HCT116 (cell line): ENCODE results near the gene CLASP1. TPM values are rescaled to one million over a fixed set of nuclear protein-coding genes. Genes with fewer than 3 reads are reported as not detected.

ENCODE experiments used
- ATAC-seq: fragments of 200-7000 bp; cut with Tn5 transposase; 2 replicates; pipeline ENCODE4 v1.9.1; 2020; ENCODE audit warnings: mild to moderate bottlenecking, moderate library complexity
- BruUV-seq: library from RNA; stranded (reverse); fragments of 400-500 nt; replicated peaks from 2 replicates; lab custom pipeline; 2021; lab: Mats Ljungman, UMichigan
- CTCF ChIA-PET: fragments of 300-600 bp; sonication (Branson Sonifier 250); formaldehyde crosslinking; loops from one replicate; lab custom pipeline; 2021; ENCODE audit warnings: antibody characterized with exemption; lab: Charles Lee
- POLR2A ChIA-PET: fragments of 300-600, 350-600 bp; sonication (Branson Sonifier 250); formaldehyde crosslinking; loops from one replicate; lab custom pipeline; 2021; ENCODE audit warnings: antibody characterized with exemption; lab: Charles Lee
- RAD21 ChIA-PET, 2 experiments: fragments of 300-600 bp; sonication (Branson Sonifier 250); formaldehyde crosslinking; loops; one replicate each; lab custom pipeline; 2023; ENCODE audit warnings: low total read pairs in 2 of 2; ENCODE audit not compliant: uncharacterized antibody in 2 of 2, unreplicated experiment in 2 of 2, low non-redundant PET in 1 of 2; lab: Charles Lee
- DNase-seq: peaks from one replicate; pipeline ENCODE4 v3.0.0-alpha.2; 2010; ENCODE audit warnings: low read depth, low spot score
- H2AFZ ChIP-seq: fragments of 200-600 bp; shearing (Covaris generic), sonication (generic); 2 replicates; pipeline ENCODE4 v1.6.1; 2017; ENCODE audit warnings: low read depth, mixed run types, mixed read lengths, antibody characterized with exemption, low read length; ENCODE audit not compliant: poor library complexity, severe bottlenecking
- H3K27ac ChIP-seq: 2 replicates; pipeline ENCODE4 v1.5.1; 2012; ENCODE audit warnings: low read depth, low read length
- H3K27me3 ChIP-seq: fragments of 200-600 bp; sonication (generic); 2 replicates; pipeline ENCODE4 v1.6.1; 2016; ENCODE audit warnings: mixed run types, low read length, mixed read lengths; ENCODE audit not compliant: insufficient read depth
- H3K36me3 ChIP-seq, 2 experiments: fragments of 200-500 bp in 1 of 2; fragments of 200-600 bp in 1 of 2; sonication (Bioruptor generic) in 1 of 2; sonication (generic) in 1 of 2; 2 replicates each; pipeline versions ENCODE4 v1.5.1 to v1.6.1; 2014 to 2016; ENCODE audit warnings: low read length in 2 of 2, inconsistent platforms in 1 of 2, mixed read lengths in 1 of 2, mixed run types in 1 of 2; ENCODE audit not compliant: insufficient read depth in 2 of 2, control insufficient read depth in 1 of 2
- H3K4me1 ChIP-seq, 2 experiments: fragments of 200-600 bp in 1 of 2; sonication (generic) in 1 of 2; 2 replicates each; pipeline versions ENCODE4 v1.5.1 to v1.6.1; 2012 to 2017; ENCODE audit warnings: low read length in 2 of 2, inconsistent platforms in 1 of 2, mild to moderate bottlenecking in 1 of 2, mixed read lengths in 1 of 2, mixed run types in 1 of 2, moderate library complexity in 1 of 2; ENCODE audit not compliant: insufficient read depth in 2 of 2, control insufficient read depth in 1 of 2
- H3K4me2 ChIP-seq: fragments of 200-600 bp; sonication (generic); 2 replicates; pipeline ENCODE4 v1.6.1; 2017; ENCODE audit warnings: mixed run types, low read length, mixed read lengths
- H3K4me3 ChIP-seq, 2 experiments: fragments of 200-600 bp in 1 of 2; sonication (generic) in 1 of 2; replicated peaks in 1 of 2; 2 replicates each; pipeline ENCODE4 v1.5.1; 2011 to 2016; ENCODE audit warnings: low read length in 2 of 2, control low read depth in 1 of 2, low read depth in 1 of 2, mild to moderate bottlenecking in 1 of 2, mixed read lengths in 1 of 2, mixed run types in 1 of 2
- H3K79me2 ChIP-seq: fragments of 200-600 bp; sonication (generic); 2 replicates; pipeline ENCODE4 v1.6.1; 2017; ENCODE audit warnings: mild to moderate bottlenecking, mixed run types, low read length, moderate library complexity, mixed read lengths; ENCODE audit not compliant: insufficient read depth
- H3K9ac ChIP-seq: fragments of 200-600 bp; sonication (generic); 2 replicates; pipeline ENCODE4 v1.6.1; 2016; ENCODE audit warnings: low read length, mixed read lengths
- H3K9me2 ChIP-seq: fragments of 200-600 bp; sonication (generic), shearing (Covaris generic); 2 replicates; pipeline ENCODE4 v1.6.1; 2017; ENCODE audit warnings: mixed run types, mild to moderate bottlenecking, moderate library complexity; ENCODE audit not compliant: insufficient read depth
- H3K9me3 ChIP-seq, 2 experiments: fragments of 200-500 bp in 1 of 2; fragments of 200-600 bp in 1 of 2; sonication (Bioruptor generic) in 1 of 2; sonication (generic) in 1 of 2; 2 replicates each; pipeline ENCODE4 v1.6.1; 2014 to 2017; ENCODE audit warnings: low read length in 2 of 2, mixed read lengths in 2 of 2, inconsistent platforms in 1 of 2, low read depth in 1 of 2, mild to moderate bottlenecking in 1 of 2, mixed run types in 1 of 2, moderate library complexity in 1 of 2; ENCODE audit not compliant: control insufficient read depth in 1 of 2, insufficient read depth in 1 of 2
- H4K20me1 ChIP-seq: fragments of 200-600 bp; sonication (generic), shearing (Covaris generic); 2 replicates; pipeline ENCODE4 v1.6.1; 2017; ENCODE audit warnings: mixed run types, mild to moderate bottlenecking, moderate library complexity; ENCODE audit not compliant: insufficient read depth
- CEBPB ChIP-seq: IDR thresholded peaks from 2 replicates; pipeline ENCODE4 v1.6.1; 2012; ENCODE audit warnings: low read depth
- JUND ChIP-seq: IDR thresholded peaks from 2 replicates; pipeline ENCODE4 v1.6.1; 2012
- POLR2A ChIP-seq: IDR thresholded peaks from 2 replicates; pipeline ENCODE4 v1.7.0; 2011; ENCODE audit warnings: borderline replicate concordance; ENCODE audit not compliant: insufficient read depth, insufficient read length; ENCODE audit errors: extremely low read depth
- POLR2AphosphoS5 ChIP-seq: IDR thresholded peaks from 2 replicates; pipeline ENCODE4 v1.6.1; 2011; ENCODE audit warnings: mild to moderate bottlenecking, low read depth, low read length, moderate library complexity
- SIN3A ChIP-seq: IDR thresholded peaks from 2 replicates; pipeline ENCODE4 v1.6.1; 2012; ENCODE audit warnings: low read depth
- SP1 ChIP-seq: IDR thresholded peaks from 2 replicates; pipeline ENCODE4 v1.6.1; 2012; ENCODE audit warnings: low read depth
- TCF7L2 ChIP-seq: IDR thresholded peaks from 2 replicates; pipeline ENCODE4 v1.7.0; 2011; ENCODE audit warnings: borderline replicate concordance, inconsistent platforms; ENCODE audit not compliant: insufficient read depth, insufficient read length; ENCODE audit errors: extremely low read depth
- YY1 ChIP-seq: IDR thresholded peaks from 2 replicates; pipeline ENCODE4 v1.6.1; 2011; ENCODE audit warnings: low read length, low read depth, moderate library complexity, mild to moderate bottlenecking; ENCODE audit not compliant: insufficient replicate concordance; ENCODE audit errors: extremely low read depth
- ZFX ChIP-seq: fragments of 450-650 bp; IDR thresholded peaks from 2 replicates; pipeline ENCODE4 v1.6.1; 2017
- ZNF274 ChIP-seq: fragments of 200-500 bp; sonication (Bioruptor generic); IDR thresholded peaks from 2 replicates; pipeline ENCODE4 v1.6.1; 2014; ENCODE audit warnings: mild to moderate bottlenecking, low read depth, low read length, inconsistent platforms
- intact Hi-C: fragments of 100-400 bp; cut with micrococcal nuclease; formaldehyde crosslinking; loops from 2 replicates; pipeline ENCODE4 v1.10.0; 2022
- total RNA-seq: library from RNA; stranded (reverse); gene quantifications from one replicate; pipeline ENCODE4 v1.2.1, GENCODE V29; 2021; ENCODE audit not compliant: unreplicated experiment
- TF ChIP-seq, protein P1 (sequence below): IDR thresholded peaks from 2 replicates; pipeline ENCODE4 v1.6.1; 2012; ENCODE audit warnings: low read depth
- TF ChIP-seq, protein P2 (sequence below), 3 experiments: fragments of 200-600 bp in 1 of 3; sonication (generic) in 1 of 3; IDR thresholded peaks in 2 of 3; conservative IDR thresholded peaks in 1 of 3; 2 replicates each; pipeline ENCODE4 v1.5.1; 2012 to 2017; ENCODE audit warnings: low read depth in 2 of 3, low read length in 2 of 3, antibody characterized with exemption in 1 of 3, borderline replicate concordance in 1 of 3, control low read depth in 1 of 3, mild to moderate bottlenecking in 1 of 3, mixed read lengths in 1 of 3, mixed run types in 1 of 3, moderate library complexity in 1 of 3; ENCODE audit not compliant: insufficient read depth in 1 of 3
- TF ChIP-seq, protein P3 (sequence below): IDR thresholded peaks from 2 replicates; pipeline ENCODE4 v1.6.1; 2012
- TF ChIP-seq, protein P4 (sequence below): IDR thresholded peaks from 2 replicates; pipeline ENCODE4 v1.6.1; 2011; ENCODE audit warnings: mild to moderate bottlenecking, low read length, moderate library complexity; ENCODE audit not compliant: insufficient replicate concordance; ENCODE audit errors: extremely low read depth

CLASP1 gene
- total RNA-seq, 1 experiment from 2014 or later: 41.9 TPM

DNA sequence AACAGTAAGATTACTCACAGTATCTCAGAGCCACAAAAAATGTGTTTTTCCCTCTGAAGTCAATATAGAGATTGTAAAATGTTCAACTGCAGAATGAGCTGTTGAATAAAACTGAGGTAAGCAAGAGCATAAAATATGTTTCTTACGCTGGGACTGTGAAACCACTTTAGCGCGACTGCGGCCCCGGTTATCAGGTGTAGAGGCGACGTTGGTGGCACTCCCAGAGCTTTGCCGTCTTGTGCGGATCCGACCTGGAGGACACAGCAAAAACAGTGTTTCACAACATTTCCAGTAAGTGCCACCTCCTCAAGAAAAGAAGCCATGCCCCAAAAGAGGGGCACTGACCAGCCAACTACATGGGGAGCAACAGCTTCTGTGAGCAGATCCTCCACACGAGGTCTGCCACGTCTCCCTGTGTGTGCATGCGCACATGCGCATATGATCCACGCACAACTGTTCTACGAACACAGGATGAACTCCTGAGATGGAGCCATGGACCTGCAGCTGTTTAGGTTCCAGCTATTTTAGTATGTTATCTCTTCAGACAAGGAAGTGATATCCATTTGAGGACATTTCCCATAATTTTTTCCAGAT, 219.2 kb downstream of the CLASP1 start:
- ChIA-PET POLR2A (no interaction called here), RAD21 (no interaction called here), CTCF (no interaction called here)
- Histone ChIP-seq H3K4me3 (no peak overlapping the region), H3K79me2 (no peaks in the 10 kb centered on the region), H4K20me1 (no peaks in the 10 kb centered on the region), H3K9me2 (no peaks in the 10 kb centered on the region), H3K4me2 (no peak overlapping the region), H3K4me1 (peaks cover 5 to 7% of the 10 kb centered on the region in 2 experiments; a peak in 3 of 4 replicates), H3K9me3 (no peaks in the 10 kb centered on the region), H3K9ac (no peak overlapping the region), H3K27ac (peak overlapping the region; percentile 15; the same call in 1 of the 2 replicates), H2AFZ (no peak overlapping the region), H3K36me3 (0 out of 4 replicates have a peak, but pooled peaks cover 0 to 2% of the 10 kb centered on the region in 2 experiments), H3K27me3 (no peaks in the 10 kb centered on the region)
- ATAC-seq: no peak
- BruUV-seq: no TSS peak
- TF ChIP-seq JUND (no peak), ZNF274 (no peak), TCF7L2 (no peak), SIN3A (no peak), POLR2A (no peak), POLR2AphosphoS5 (no peak), CEBPB (no peak), YY1 (no peak), SP1 (no peak), ZFX (no peak)
- TF ChIP-seq, protein P1, sequence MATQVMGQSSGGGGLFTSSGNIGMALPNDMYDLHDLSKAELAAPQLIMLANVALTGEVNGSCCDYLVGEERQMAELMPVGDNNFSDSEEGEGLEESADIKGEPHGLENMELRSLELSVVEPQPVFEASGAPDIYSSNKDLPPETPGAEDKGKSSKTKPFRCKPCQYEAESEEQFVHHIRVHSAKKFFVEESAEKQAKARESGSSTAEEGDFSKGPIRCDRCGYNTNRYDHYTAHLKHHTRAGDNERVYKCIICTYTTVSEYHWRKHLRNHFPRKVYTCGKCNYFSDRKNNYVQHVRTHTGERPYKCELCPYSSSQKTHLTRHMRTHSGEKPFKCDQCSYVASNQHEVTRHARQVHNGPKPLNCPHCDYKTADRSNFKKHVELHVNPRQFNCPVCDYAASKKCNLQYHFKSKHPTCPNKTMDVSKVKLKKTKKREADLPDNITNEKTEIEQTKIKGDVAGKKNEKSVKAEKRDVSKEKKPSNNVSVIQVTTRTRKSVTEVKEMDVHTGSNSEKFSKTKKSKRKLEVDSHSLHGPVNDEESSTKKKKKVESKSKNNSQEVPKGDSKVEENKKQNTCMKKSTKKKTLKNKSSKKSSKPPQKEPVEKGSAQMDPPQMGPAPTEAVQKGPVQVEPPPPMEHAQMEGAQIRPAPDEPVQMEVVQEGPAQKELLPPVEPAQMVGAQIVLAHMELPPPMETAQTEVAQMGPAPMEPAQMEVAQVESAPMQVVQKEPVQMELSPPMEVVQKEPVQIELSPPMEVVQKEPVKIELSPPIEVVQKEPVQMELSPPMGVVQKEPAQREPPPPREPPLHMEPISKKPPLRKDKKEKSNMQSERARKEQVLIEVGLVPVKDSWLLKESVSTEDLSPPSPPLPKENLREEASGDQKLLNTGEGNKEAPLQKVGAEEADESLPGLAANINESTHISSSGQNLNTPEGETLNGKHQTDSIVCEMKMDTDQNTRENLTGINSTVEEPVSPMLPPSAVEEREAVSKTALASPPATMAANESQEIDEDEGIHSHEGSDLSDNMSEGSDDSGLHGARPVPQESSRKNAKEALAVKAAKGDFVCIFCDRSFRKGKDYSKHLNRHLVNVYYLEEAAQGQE: no peak
- TF ChIP-seq, protein P2, sequence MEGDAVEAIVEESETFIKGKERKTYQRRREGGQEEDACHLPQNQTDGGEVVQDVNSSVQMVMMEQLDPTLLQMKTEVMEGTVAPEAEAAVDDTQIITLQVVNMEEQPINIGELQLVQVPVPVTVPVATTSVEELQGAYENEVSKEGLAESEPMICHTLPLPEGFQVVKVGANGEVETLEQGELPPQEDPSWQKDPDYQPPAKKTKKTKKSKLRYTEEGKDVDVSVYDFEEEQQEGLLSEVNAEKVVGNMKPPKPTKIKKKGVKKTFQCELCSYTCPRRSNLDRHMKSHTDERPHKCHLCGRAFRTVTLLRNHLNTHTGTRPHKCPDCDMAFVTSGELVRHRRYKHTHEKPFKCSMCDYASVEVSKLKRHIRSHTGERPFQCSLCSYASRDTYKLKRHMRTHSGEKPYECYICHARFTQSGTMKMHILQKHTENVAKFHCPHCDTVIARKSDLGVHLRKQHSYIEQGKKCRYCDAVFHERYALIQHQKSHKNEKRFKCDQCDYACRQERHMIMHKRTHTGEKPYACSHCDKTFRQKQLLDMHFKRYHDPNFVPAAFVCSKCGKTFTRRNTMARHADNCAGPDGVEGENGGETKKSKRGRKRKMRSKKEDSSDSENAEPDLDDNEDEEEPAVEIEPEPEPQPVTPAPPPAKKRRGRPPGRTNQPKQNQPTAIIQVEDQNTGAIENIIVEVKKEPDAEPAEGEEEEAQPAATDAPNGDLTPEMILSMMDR (IDR thresholded peaks at IDR 0.05 in 2 of 3, conservative IDR thresholded peaks at IDR 0.05 in 1 of 3; ENCODE audit: borderline replicate concordance in 1 of 3, insufficient read depth in 1 of 3, low read depth in 2 of 3, low read length in 2 of 3): no peak
- TF ChIP-seq, protein P3, sequence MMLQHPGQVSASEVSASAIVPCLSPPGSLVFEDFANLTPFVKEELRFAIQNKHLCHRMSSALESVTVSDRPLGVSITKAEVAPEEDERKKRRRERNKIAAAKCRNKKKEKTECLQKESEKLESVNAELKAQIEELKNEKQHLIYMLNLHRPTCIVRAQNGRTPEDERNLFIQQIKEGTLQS: no peak
- TF ChIP-seq, protein P4, sequence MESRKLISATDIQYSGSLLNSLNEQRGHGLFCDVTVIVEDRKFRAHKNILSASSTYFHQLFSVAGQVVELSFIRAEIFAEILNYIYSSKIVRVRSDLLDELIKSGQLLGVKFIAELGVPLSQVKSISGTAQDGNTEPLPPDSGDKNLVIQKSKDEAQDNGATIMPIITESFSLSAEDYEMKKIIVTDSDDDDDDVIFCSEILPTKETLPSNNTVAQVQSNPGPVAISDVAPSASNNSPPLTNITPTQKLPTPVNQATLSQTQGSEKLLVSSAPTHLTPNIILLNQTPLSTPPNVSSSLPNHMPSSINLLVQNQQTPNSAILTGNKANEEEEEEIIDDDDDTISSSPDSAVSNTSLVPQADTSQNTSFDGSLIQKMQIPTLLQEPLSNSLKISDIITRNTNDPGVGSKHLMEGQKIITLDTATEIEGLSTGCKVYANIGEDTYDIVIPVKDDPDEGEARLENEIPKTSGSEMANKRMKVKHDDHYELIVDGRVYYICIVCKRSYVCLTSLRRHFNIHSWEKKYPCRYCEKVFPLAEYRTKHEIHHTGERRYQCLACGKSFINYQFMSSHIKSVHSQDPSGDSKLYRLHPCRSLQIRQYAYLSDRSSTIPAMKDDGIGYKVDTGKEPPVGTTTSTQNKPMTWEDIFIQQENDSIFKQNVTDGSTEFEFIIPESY: no peak
- no peak for DNase-seq
- intact Hi-C loops: no loop called here
